WTC11 (cell line): ENCODE measurements around the gene TRAPPC3. TPM values are rescaled to one million over a fixed set of nuclear protein-coding genes. Genes with fewer than 3 reads are reported as not detected.

Experiments
- ATAC-seq: fragments of 200-7000 bp; cut with Tn5 transposase; 2 replicates; pipeline ENCODE4 v1.10.0; 2021; ENCODE audit warnings: mild to moderate bottlenecking, moderate library complexity
- CTCF ChIA-PET: fragments of 300-600 bp; sonication (Branson Sonifier 250); formaldehyde crosslinking; loops from one replicate; lab custom pipeline; 2021; ENCODE audit warnings: antibody characterized with exemption; lab: Charles Lee
- POLR2A ChIA-PET: fragments of 350-600 bp; sonication (Branson Sonifier 250); formaldehyde crosslinking; loops from one replicate; lab custom pipeline; 2021; ENCODE audit warnings: antibody characterized with exemption; lab: Charles Lee
- DNase-seq: peaks from one replicate; pipeline ENCODE4 v3.0.0; 2021; ENCODE audit warnings: low spot score
- H3K27ac Mint-ChIP-seq: 2 replicates; pipeline ENCODE4 v1.8.0; 2021; ENCODE audit warnings: mixed read lengths
- H3K27me3 Mint-ChIP-seq: 2 replicates; pipeline ENCODE4 v1.8.0; 2021; ENCODE audit warnings: low read depth, mild to moderate bottlenecking, moderate library complexity, mixed read lengths
- H3K36me3 Mint-ChIP-seq: 2 replicates; pipeline ENCODE4 v1.8.0; 2021; ENCODE audit warnings: mixed read lengths
- H3K4me1 Mint-ChIP-seq: 2 replicates; pipeline ENCODE4 v1.8.0; 2022; ENCODE audit warnings: mixed read lengths
- H3K4me3 Mint-ChIP-seq: 2 replicates; pipeline ENCODE4 v1.8.0; 2021; ENCODE audit warnings: mild to moderate bottlenecking, moderate library complexity, mixed read lengths
- H3K9me3 Mint-ChIP-seq: 2 replicates; pipeline ENCODE4 v1.8.0; 2021; ENCODE audit warnings: mixed read lengths
- CDX4 ChIP-seq: fragments of 250-450 bp; sonication (Bioruptor Pico); IDR thresholded peaks from 2 replicates; pipeline ENCODE4 v1.9.0; 2021; ENCODE audit warnings: moderate library complexity, mild to moderate bottlenecking, inconsistent platforms, borderline replicate concordance
- EMX1 ChIP-seq: fragments of 250-450 bp; sonication (Bioruptor Pico); IDR thresholded peaks from 2 replicates; pipeline ENCODE4 v1.8.0; 2021; ENCODE audit warnings: mild to moderate bottlenecking
- ERG ChIP-seq: fragments of 250-450 bp; sonication (Bioruptor Pico); IDR thresholded peaks from 2 replicates; pipeline ENCODE4 v1.8.0; 2021; ENCODE audit warnings: mild to moderate bottlenecking
- HMGXB4 ChIP-seq: sonication (generic); formaldehyde crosslinking; IDR thresholded peaks from 2 replicates; pipeline ENCODE4 v1.8.1; 2023; ENCODE audit warnings: mild to moderate bottlenecking, moderate library complexity, missing genetic modification reagents
- NR3C1 ChIP-seq: sonication (generic); formaldehyde crosslinking; conservative IDR thresholded peaks from 2 replicates; pipeline ENCODE4 v1.8.1; 2023; ENCODE audit warnings: low read depth, mild to moderate bottlenecking, missing genetic modification reagents
- OVOL2 ChIP-seq: fragments of 250-450 bp; sonication (Bioruptor Pico); IDR thresholded peaks from 2 replicates; pipeline ENCODE4 v1.9.0; 2021; ENCODE audit warnings: mild to moderate bottlenecking, borderline replicate concordance
- PRRX2 ChIP-seq: fragments of 250-450 bp; sonication (Bioruptor Pico); IDR thresholded peaks from 2 replicates; pipeline ENCODE4 v1.8.0; 2021; ENCODE audit warnings: mild to moderate bottlenecking
- RELA ChIP-seq: sonication (generic); formaldehyde crosslinking; IDR thresholded peaks from 2 replicates; pipeline ENCODE4 v1.8.1; 2022; ENCODE audit warnings: missing genetic modification reagents, mild to moderate bottlenecking, borderline replicate concordance
- SMAD4 ChIP-seq: sonication (generic); formaldehyde crosslinking; IDR thresholded peaks from 2 replicates; pipeline ENCODE4 v1.8.0; 2022; ENCODE audit warnings: mild to moderate bottlenecking, missing genetic modification reagents
- TCF7 ChIP-seq: sonication (generic); formaldehyde crosslinking; IDR thresholded peaks from 2 replicates; pipeline ENCODE4 v1.8.0; 2022; ENCODE audit warnings: mild to moderate bottlenecking, low read depth, missing genetic modification reagents, moderate library complexity
- ZBTB43 ChIP-seq: sonication (generic); formaldehyde crosslinking; IDR thresholded peaks from 2 replicates; pipeline ENCODE4 v1.8.1; 2023; ENCODE audit warnings: mild to moderate bottlenecking, missing genetic modification reagents
- ZNF121 ChIP-seq: sonication (generic); formaldehyde crosslinking; IDR thresholded peaks from 2 replicates; pipeline ENCODE4 v1.8.0; 2023; ENCODE audit warnings: missing genetic modification reagents
- ZNF219 ChIP-seq: sonication (generic); formaldehyde crosslinking; IDR thresholded peaks from 2 replicates; pipeline ENCODE4 v1.8.0; 2023; ENCODE audit warnings: missing genetic modification reagents, mild to moderate bottlenecking, borderline replicate concordance
- ZNF532 ChIP-seq: fragments of 250-450 bp; sonication (Bioruptor Pico); IDR thresholded peaks from 2 replicates; pipeline ENCODE4 v1.9.0; 2021; ENCODE audit warnings: mild to moderate bottlenecking, borderline replicate concordance
- total RNA-seq: library from RNA; stranded (reverse); gene quantifications from 3 replicates; pipeline ENCODE4 v1.2.3, GENCODE V29; 2021
- TF ChIP-seq, protein P1 (sequence below): fragments of 200-600 bp; IDR thresholded peaks from 2 replicates; pipeline ENCODE4 v1.8.0; 2022; ENCODE audit warnings: antibody characterized with exemption

TRAPPC3 gene
- total RNA-seq, 1 experiment from 2014 or later, result 48.9 TPM

DNA sequence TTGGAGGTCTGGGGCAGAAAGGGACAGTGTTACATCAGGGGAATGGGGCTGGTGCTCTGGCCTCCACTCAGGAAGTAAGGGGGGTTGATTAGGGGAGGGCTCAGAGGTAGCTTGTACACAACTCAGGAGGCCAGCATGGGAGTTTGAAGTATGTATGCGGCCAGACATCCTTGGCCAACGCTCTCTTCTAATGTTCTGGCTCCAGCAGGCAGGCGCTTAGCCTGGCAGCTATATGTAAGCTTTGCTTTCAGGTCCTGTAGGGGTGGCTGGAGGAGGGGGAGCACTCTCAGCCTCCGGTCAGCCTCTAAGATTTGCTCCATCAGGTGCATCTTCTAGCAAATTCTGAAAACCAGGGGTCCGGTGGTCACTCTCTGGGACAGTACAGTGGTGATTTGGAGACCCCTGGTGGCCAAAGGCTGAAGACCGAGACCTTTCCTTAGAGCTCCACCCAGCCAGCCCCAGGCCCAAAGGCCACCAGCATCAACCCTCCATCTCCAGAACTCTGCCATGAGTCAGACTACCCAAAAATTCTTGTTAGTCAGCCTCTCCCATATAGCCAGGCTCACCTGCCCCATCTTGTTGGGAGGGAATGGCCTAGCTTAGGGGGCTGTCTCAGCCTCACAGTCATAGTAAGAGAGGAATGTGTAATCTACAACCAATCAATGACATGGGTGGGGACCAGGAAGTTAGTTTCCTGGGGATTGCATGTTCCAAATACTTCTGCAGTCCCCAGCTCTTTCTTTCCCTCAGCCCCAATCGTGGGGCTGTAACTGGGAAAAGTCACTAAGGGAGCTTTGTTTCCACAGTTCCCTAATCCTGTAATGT lies 14.6 kb downstream of the TRAPPC3 start:
- Mint-ChIP-seq H3K4me3 (no peak overlapping the region), H3K27ac (peak overlapping the region; percentile 26), H3K9me3 (no peaks in the 10 kb centered on the region), H3K4me1 (peaks cover 6% of the 10 kb centered on the region), H3K36me3 (peaks cover 15% of the 10 kb centered on the region; the same call in 1 of the 2 replicates), H3K27me3 (no peaks in the 10 kb centered on the region)
- DNase-seq (peak; percentile 81), ATAC-seq (peak; percentile 95)
- TF ChIP-seq PRRX2 (CRISPR knock-in tag), result no peak
- TF ChIP-seq, protein P1, sequence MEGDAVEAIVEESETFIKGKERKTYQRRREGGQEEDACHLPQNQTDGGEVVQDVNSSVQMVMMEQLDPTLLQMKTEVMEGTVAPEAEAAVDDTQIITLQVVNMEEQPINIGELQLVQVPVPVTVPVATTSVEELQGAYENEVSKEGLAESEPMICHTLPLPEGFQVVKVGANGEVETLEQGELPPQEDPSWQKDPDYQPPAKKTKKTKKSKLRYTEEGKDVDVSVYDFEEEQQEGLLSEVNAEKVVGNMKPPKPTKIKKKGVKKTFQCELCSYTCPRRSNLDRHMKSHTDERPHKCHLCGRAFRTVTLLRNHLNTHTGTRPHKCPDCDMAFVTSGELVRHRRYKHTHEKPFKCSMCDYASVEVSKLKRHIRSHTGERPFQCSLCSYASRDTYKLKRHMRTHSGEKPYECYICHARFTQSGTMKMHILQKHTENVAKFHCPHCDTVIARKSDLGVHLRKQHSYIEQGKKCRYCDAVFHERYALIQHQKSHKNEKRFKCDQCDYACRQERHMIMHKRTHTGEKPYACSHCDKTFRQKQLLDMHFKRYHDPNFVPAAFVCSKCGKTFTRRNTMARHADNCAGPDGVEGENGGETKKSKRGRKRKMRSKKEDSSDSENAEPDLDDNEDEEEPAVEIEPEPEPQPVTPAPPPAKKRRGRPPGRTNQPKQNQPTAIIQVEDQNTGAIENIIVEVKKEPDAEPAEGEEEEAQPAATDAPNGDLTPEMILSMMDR, result peak; percentile 80
- POLR2A ChIA-PET, result interaction anchor here (0.6 to 1.0 kb wide), 4 partner anchors 15 to 76 kb away, joined by 3 to 6 read pairs (median 4); partner anchors contain the start of gene TRAPPC3
- CTCF ChIA-PET, result interaction anchor here (0.6 to 5.5 kb wide), 47 partner anchors 11 to 316 kb away, joined by 3 to 142 read pairs (median 4); partner anchors contain the start of genes AGO1, AGO3, OSCP1 and SH3D21

DNA sequence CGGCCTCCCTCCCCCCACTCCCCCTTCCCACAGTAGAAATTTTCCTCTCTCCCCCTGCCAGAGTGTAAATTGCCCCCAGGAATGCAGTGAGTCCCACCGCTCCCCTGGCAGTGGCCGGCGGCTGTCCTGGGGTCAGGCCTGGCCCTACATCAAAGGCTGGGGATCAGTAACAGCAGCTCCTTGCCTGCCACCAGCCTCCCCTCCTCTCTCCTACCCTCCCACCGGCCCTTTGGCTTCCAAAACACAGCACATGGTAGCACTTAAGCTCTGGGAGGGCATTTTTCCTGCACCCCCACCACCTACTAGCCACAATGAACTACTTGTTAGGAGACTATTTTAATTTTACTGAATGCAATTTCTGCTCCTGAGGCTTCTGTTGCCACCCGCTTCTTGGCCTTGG lies 15.3 kb downstream of the TRAPPC3 start:
- POLR2A ChIA-PET, result interaction anchor here (0.6 kb wide), 1 partner anchor 76 kb away, joined by 4 read pairs; no protein-coding TSS in a partner anchor
- no peak for DNase-seq
- H3K36me3 Mint-ChIP-seq, result peaks cover 10% of the 10 kb centered on the region; the same call in 1 of the 2 replicates
- no peaks in the 10 kb centered on the region for H3K27me3 Mint-ChIP-seq
- no peak overlapping the region for H3K4me3 Mint-ChIP-seq
- H3K4me1 Mint-ChIP-seq, result peaks cover 6% of the 10 kb centered on the region
- no peak for TF ChIP-seq HMGXB4 (CRISPR knock-in tag)
- no peak for TF ChIP-seq NR3C1 (CRISPR knock-in tag)
- TF ChIP-seq SMAD4 (CRISPR knock-in tag), result no peak
- TF ChIP-seq ZNF532 (CRISPR knock-in tag), result no peak
- TF ChIP-seq TCF7 (CRISPR knock-in tag), result no peak
- TF ChIP-seq, all 79 proteins: peak for 0
- ATAC-seq, result no peak
- CTCF ChIA-PET, result interaction anchor here (1.2 to 5.5 kb wide), 22 partner anchors 10 to 277 kb away, joined by 3 to 142 read pairs (median 10); partner anchors contain the start of genes SH3D21, TEKT2, THRAP3 and TRAPPC3
- Mint-ChIP-seq H3K9me3 (no peaks in the 10 kb centered on the region), H3K27ac (no peak overlapping the region)

- H3K4me3 Mint-ChIP-seq, result no peak overlapping the region
- H3K27me3 Mint-ChIP-seq, result no peaks in the 10 kb centered on the region
- no peak overlapping the region for H3K27ac Mint-ChIP-seq
- H3K9me3 Mint-ChIP-seq, result no peaks in the 10 kb centered on the region
- POLR2A ChIA-PET, result interaction anchor here (0.5 kb wide), 1 partner anchor 51 kb away, joined by 3 read pairs; no protein-coding TSS in a partner anchor
- no peak for ATAC-seq
- H3K4me1 Mint-ChIP-seq, result peaks cover 6% of the 10 kb centered on the region
- DNase-seq, result no peak
- peaks cover 10% of the 10 kb centered on the region; the same call in 1 of the 2 replicates for H3K36me3 Mint-ChIP-seq
- CTCF ChIA-PET, result interaction anchor here (1.2 to 5.5 kb wide), 17 partner anchors 12 to 209 kb away, joined by 3 to 142 read pairs (median 11); partner anchors contain the start of genes TEKT2, THRAP3 and TRAPPC3
- TF ChIP-seq ZNF219 (CRISPR knock-in tag) (no peak), ERG (no peak), ZBTB43 (CRISPR knock-in tag) (no peak), SMAD4 (CRISPR knock-in tag) (no peak), ZNF121 (CRISPR knock-in tag) (no peak), EMX1 (no peak), RELA (no peak), OVOL2 (CRISPR knock-in tag) (no peak), PRRX2 (CRISPR knock-in tag) (no peak), CDX4 (CRISPR knock-in tag) (no peak)
These were observed 15.8 kb downstream of the TRAPPC3 start for GRCh38 chr1:36133484-36133883.
